GM18517 (cell line): ENCODE measurements around the gene SNX18.

ENCODE experiments used
- ATAC-seq: cut with Tn5 transposase; IDR thresholded peaks from one replicate; pipeline ENCODE4 v1.9.1; 2021; ENCODE audit warnings: mild to moderate bottlenecking, moderate library complexity; ENCODE audit not compliant: unreplicated experiment

SNX18 gene

DNA sequence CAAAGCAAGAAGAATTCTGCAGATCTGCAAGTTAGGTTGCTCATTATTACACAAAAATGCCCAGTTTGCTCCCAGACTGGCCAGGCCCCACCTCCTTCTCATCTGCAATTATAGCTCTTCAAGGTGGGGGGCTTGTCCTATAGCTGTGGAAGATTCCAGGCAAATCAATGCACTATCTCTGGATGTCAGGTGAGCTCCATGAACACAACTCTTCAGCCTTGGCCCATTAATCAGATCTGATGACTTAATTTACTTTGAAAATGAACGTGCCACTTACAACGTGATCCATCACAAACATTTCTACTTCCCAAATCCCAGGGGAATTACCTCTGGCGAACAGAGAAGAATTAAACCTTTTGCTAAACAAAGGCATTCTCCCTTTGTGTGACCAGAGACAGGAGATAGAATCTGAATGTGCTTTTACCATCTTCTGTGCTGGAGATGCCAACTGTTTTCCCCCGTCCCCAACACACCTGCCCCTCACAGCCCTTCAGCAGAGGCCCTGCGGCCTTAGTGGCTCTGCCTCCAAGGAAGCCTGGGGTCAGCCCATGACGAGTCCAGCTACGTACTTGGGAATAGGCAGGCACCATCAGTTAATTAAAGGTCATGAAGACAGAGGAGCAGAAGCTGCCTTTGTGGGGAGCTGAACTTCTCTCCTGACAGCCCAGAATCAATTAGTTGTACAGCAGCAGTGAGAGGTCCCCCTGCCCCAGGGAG lies 60.5 kb downstream of the SNX18 start:
- no peak for ATAC-seq

DNA sequence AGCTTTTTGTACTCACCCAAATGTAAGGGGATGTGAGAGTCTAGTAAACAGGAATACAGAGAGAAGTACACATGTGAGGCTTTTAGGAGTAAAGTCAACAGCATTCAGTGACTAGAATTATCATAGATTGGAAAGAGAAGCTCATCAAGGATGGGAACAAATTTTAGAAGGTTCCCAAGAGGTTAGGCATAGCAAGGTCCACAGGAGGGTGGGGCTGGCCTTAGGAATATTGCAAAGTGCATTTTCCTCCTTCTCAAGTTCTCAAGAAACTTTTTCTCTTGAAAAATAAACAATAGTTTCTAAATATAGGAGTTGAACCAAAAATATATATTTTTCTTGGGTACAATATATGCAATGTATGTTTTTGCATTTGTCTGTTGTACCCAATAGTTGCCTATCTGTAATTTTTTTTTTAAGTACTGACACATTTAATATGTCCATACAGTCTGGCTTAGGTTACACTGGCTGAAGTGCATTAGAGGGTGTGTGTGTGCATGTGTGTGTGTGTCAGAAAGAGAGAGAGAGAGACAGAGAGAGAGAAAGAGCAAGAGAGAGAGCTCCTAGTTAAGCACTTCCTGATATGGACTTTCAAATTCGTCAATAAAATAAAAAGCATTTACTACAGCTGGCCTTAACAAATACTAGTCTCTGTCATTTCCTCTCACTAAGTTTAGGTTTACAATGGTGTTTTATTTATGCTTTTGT lies 62.2 kb downstream of the SNX18 start:
- no peak for ATAC-seq

DNA sequence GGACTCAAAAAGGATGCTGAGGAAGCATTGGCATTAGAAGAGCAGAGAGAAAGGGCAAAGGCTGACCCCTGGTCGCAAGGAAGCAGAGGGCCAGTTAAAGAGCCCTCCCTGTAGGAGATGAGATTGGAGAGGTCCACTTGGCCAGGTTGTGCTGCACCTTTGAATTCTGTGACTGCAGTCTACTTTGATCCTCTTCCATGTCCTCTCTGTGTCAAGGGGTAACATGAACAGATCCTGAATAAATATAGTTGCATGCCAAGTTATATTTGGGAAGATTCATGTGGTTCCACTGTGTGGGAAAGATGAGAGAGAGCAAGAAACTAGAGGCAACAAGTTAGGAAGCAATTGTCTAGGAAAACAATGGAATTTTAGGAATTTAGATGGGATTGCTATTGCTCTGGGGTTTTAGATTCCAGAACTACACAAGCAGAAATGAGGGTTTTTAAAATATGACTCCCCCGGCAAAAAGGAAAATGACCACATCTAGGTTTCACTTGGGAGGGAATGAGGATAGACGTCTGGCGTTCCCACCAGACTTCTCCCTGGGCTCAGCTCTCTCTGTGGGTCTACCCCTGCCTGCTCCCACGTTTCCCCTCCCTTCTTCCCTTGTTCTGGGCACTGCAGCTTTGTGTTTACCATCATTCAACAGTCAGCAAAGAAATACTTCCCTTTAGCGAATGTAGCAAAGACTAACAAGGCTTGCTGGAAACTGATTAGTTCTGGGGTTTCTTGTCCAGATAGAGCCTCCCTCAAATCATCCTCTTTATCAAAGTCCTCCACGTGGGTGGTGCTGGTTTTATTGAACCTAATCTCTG lies 63.6 kb downstream of the SNX18 start:
- ATAC-seq = no peak

DNA sequence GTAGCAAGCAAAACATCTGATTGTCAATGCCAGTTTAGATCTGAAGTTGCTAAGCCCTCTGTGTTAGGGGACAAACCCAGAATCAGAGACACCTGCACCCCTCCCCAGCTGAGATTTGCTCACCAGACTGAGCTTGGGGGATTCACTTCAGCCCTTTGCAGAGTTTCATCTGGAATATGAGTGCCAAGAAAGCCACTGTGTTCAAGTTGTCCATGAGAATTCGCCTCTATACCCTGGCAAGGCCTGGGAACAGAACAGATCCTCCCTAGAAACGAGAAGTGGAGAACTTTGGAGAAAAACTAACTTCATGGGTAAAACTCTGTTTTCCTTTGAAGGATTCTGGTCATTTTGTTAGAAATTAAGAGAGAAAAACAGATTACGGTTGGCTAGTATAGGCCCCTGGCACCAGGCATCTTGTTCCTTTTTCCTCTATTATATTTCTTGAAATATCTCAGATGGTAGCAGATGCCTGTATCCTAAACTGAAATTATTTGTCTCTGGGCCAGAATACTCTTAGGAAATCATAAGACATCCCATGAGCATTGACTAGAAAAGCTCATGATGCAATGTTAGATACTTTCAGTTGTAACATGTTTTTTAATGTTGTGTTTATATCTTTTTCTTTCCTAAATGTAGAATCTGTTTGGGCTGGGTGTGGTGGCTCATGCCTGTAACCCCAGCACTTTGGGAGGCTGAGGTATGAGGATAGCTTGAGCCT lies 64.4 kb downstream of the SNX18 start:
- no peak for ATAC-seq

DNA sequence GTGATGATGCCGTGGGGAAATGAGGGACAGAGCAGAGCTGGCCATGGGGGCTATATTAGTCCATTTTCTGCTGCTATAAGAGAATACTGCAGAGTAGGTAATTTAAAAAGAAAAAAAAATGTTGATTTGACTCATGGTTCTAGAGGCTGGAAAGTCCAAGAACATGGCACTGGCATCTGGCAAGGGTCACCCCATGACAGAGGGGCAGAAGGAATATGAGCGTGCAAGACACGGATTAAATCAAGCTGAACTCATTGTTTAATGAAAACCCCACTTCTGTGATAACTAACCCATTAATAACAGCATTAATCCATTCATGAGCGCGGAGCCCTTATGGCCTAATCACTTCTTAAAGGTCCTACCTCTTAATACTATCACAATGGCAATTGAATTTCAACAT lies 68.8 kb downstream of the SNX18 start:
- no peak for ATAC-seq

DNA sequence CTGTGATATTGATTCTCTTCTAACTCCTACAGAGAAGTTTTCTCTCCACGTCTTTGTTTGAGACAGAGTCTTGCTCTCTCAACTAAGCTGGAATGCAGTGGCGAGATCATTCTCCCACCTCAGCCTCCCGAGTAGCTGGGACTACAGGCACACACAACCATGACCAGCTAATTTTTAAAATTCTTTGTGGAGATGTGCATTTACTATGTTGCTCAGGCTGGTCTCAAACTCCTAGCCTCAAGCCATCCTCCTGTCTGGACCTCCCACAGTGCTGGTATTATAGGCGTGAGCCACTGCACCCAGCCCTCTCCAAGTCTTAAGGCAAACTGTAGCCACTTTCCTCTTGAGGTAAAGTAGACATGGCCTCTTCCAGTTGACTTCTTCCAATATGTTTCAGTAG lies 72.2 kb downstream of the SNX18 start:
- ATAC-seq = no peak

DNA sequence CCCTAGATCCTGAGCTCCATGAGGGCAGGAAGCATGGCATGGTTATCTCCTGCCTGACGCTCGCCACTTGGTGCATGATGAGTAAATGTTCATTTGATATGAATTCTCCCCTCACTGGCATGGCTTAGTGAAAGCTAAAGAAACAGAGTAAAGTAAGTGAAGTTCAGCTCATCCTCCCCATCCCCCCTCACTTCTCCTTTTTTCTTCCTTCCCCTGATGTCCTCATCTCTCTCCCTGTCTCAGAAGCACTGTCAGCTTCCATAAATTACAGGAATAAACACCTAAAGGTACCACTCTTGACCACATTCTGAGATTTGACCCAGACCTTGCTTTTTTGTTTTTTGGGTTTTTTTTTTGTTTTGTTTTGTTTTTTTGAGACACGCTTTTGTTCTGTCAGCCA lies 73.3 kb downstream of the SNX18 start:
- ATAC-seq = no peak

DNA sequence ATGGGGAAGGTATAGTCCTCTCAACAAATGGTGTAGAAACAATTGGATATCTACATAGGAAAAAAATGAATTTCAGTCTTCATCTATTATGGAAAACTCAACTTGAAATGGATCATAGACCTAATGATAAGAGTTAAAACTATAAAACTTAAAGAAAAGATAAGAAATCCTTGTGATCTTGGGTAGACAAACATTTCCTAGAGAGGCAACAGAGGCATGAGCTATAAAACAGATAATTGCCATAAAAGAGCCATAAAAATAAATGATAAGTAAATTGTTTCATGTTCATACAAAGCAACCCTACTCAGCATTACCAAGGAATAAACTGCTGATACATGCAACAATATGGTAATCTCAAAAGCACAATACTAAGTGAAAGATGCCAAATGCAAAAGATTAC lies 76.2 kb downstream of the SNX18 start:
- ATAC-seq = no peak

DNA sequence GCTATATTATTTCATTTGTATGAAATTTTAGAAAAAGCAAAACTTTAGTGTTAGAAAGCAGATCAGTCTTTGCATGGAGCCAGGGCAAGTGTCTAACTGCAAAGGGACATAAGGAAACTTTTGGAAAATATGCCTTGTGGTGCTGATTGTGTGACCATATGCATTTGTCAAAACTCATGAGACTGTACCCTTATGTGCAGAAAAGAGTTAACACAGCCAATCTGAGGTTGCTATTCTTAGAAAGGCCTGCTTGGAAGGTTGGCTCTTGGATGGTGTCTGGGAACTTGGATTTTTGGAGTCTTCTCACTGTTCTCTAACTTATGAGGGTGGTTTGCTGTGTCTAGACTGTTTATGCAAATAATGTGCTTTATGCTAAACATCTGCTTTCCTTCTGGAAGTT lies 76.6 kb downstream of the SNX18 start:
- ATAC-seq = no peak

DNA sequence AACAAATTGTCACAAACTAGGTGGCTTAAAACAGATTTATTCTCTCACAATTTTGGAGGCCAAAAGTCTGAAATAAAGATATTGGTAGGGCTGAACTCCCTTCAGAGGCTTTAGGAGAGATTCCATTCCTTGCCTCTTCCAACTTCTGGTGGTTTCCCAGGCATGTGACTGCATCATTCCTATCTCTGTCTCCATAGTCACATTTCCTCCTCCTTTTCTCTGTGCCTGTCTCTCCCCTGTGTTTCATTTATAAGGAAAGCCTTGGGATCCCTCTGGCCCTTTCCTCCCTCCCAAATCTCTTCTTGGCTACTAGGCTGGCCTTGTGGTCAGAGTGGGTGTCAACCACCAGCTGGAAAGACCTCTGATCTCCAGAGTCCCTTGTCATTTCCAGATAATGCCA lies 78.2 kb downstream of the SNX18 start:
- no peak for ATAC-seq
